Sigmoid colon (tissue), 7 donors: ENCODE results near the gene TCF12. TPM values are rescaled to one million over a fixed set of nuclear protein-coding genes. Genes with fewer than 3 reads are reported as not detected.

ENCODE experiments used
- DNase-seq: peaks from one replicate; pipeline ENCODE4 v3.0.0-alpha.2; 2019
- H3K27ac ChIP-seq, 4 donors: fragments of 200-600 bp; sonication (generic); one replicate each; pipeline ENCODE4 v1.5.1; 2016 to 2019; ENCODE audit warnings: mild to moderate bottlenecking in 1 of 4
- H3K27me3 ChIP-seq, 3 donors: fragments of 200-600 bp; sonication (generic); one replicate each; pipeline ENCODE4 v1.5.1; 2019; ENCODE audit warnings: mild to moderate bottlenecking in 1 of 3
- H3K36me3 ChIP-seq, 4 donors: fragments of 200-600 bp; sonication (generic); one replicate each; pipeline ENCODE4 v1.5.1; 2016 to 2019
- H3K4me1 ChIP-seq, 4 donors: fragments of 200-600 bp; sonication (generic); one replicate each; pipeline ENCODE4 v1.5.1; 2017 to 2019
- H3K4me3 ChIP-seq, 4 donors: fragments of 200-600 bp; sonication (generic); one replicate each; pipeline ENCODE4 v1.5.1; 2017 to 2019; ENCODE audit warnings: mild to moderate bottlenecking in 2 of 4, moderate library complexity in 1 of 4
- H3K9me3 ChIP-seq, 4 donors: fragments of 200-600 bp in 3 of 4; sonication (generic) in 3 of 4; one replicate each; pipeline versions ENCODE4 v1.5.1 to v1.6.1; 2013 to 2019
- EP300 ChIP-seq, 4 donors: sonication (generic); formaldehyde crosslinking; IDR thresholded peaks; one replicate each; pipeline ENCODE4 v1.6.1; 2017; ENCODE audit warnings: antibody characterized with exemption in 4 of 4
- POLR2A ChIP-seq, 2 donors: fragments of 450-650 bp; IDR thresholded peaks; one replicate each; pipeline ENCODE4 v1.6.1; 2016; ENCODE audit warnings: antibody characterized with exemption in 2 of 2, mild to moderate bottlenecking in 2 of 2, moderate library complexity in 2 of 2
- POLR2AphosphoS5 ChIP-seq, 4 donors: sonication (generic); formaldehyde crosslinking; IDR thresholded peaks; one replicate each; pipeline ENCODE4 v1.6.1; 2017; ENCODE audit warnings: antibody characterized with exemption in 4 of 4
- WGBS, 2 donors: extraction: QIAGEN DNeasy Blood & Tissue Kit; methylation state at CpG; one replicate each; pipeline ENCODE4 v1.1.7; 2013; 5-methylcytosine and 5-hydroxymethylcytosine counted together
- intact Hi-C: fragments of 100-400 bp; cut with DNase I; formaldehyde crosslinking; loops from one replicate; pipeline ENCODE4 v1.15.1; 2023
- polyA plus RNA-seq, 3 donors: library from polyadenylated mRNA; stranded (reverse); fragments of 200-250 nt; gene quantifications; one replicate each; pipeline ENCODE4 v1.2.3, GENCODE V29; 2013
- total RNA-seq, 4 donors: library from RNA; depleted of rRNA; stranded (reverse); fragments of >200 nt; gene quantifications; one replicate each; pipeline ENCODE4 v1.1.0, GENCODE V29; 2016
- TF ChIP-seq, protein P1 (sequence below), 4 experiments: fragments of 450-650 bp in 3 of 4; fragments of 200-600 bp in 1 of 4; IDR thresholded peaks; one replicate each; pipeline ENCODE4 v1.5.1; 2016 to 2019; ENCODE audit warnings: antibody characterized with exemption in 4 of 4, mild to moderate bottlenecking in 3 of 4, moderate library complexity in 2 of 4
- donor health status: healthy with polysubstance abuse.
- donor health status: Bipolar disorder and iron deficiency.
- donor health status: healthy.

Gene TCF12
- total and polyA plus RNA-seq, 7 donors = 13.2 to 147 (median 77.8) TPM

DNA sequence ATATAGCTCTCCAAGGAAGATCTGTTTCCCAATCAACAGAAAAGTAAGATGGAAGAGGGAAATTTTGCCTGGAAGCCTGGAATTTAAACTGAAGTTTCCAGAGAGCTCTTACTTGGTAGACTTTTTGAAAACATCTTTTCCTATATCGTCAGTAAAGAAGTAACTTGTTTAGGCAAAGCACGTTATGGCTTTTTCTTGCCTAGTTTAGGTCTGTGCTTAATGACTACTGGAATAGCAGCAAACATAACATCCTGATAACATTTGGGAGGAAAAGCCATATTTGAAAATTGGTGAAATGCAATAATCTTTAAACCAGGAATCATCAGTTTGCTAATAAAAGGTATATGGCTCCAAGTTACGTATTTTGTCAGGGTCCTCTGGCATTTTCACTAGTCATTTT, 297.4 kb downstream of the TCF12 start:
- H3K27me3 ChIP-seq = no peaks in the 10 kb centered on the region
- H3K4me1 ChIP-seq = peaks cover 0 to 71% (median 40%) of the 10 kb centered on the region in 4 donors
- intact Hi-C loops = loop anchor here (2.0 to 10.0 kb wide), 3 partner anchors 67 to 721 kb away; no protein-coding TSS in a partner anchor
- peak overlapping the region in 3 of 4 donors; percentile 8 to 31 (median 8) for H3K27ac ChIP-seq
- no peaks in the 10 kb centered on the region for H3K9me3 ChIP-seq
- no peak for TF ChIP-seq POLR2AphosphoS5 (IDR thresholded peaks at IDR 0.05)
- TF ChIP-seq, protein P1, sequence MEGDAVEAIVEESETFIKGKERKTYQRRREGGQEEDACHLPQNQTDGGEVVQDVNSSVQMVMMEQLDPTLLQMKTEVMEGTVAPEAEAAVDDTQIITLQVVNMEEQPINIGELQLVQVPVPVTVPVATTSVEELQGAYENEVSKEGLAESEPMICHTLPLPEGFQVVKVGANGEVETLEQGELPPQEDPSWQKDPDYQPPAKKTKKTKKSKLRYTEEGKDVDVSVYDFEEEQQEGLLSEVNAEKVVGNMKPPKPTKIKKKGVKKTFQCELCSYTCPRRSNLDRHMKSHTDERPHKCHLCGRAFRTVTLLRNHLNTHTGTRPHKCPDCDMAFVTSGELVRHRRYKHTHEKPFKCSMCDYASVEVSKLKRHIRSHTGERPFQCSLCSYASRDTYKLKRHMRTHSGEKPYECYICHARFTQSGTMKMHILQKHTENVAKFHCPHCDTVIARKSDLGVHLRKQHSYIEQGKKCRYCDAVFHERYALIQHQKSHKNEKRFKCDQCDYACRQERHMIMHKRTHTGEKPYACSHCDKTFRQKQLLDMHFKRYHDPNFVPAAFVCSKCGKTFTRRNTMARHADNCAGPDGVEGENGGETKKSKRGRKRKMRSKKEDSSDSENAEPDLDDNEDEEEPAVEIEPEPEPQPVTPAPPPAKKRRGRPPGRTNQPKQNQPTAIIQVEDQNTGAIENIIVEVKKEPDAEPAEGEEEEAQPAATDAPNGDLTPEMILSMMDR (IDR thresholded peaks at IDR 0.05) = no peak
- TF ChIP-seq EP300 (IDR thresholded peaks at IDR 0.05) = no peak
- no peak for TF ChIP-seq POLR2A (IDR thresholded peaks at IDR 0.05)
- no peak for DNase-seq
- H3K4me3 ChIP-seq = no peak overlapping the region
- no peaks in the 10 kb centered on the region for H3K36me3 ChIP-seq
- WGBS, 2 donors = 76 to 79% methylated on average over 3 of the region's 3 CpGs

DNA sequence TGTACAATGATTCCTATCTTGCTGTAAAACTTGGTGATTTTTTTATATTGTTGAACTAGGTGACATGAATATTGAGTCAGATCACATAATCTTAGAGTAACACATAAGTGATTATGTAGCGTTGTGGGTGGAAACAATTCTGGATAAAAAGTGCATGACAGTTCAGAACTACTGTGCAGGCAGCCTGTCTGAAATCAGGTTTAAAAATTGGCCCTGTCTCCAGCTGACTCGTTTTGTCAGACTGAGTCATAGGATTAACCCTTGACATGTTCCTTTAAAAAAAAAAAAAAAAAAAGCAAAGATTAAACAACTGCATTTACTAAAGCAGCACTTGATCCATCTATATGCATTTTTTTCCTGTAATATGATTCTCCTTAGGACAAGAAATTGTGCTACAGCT, 297.8 kb downstream of the TCF12 start:
- intact Hi-C loops = loop anchor here (2.0 to 10.0 kb wide), 3 partner anchors 67 to 721 kb away; no protein-coding TSS in a partner anchor
- Histone ChIP-seq H3K9me3 (no peaks in the 10 kb centered on the region), H3K27ac (peak overlapping the region in 2 of 4 donors; percentile 8 to 31), H3K4me3 (no peak overlapping the region), H3K27me3 (no peaks in the 10 kb centered on the region), H3K36me3 (no peaks in the 10 kb centered on the region), H3K4me1 (peaks cover 0 to 71% (median 40%) of the 10 kb centered on the region in 4 donors)
- WGBS, 2 donors = 37 to 41% methylated on average over 2 of the region's 2 CpGs
- no peak for DNase-seq
- TF ChIP-seq POLR2A (IDR thresholded peaks at IDR 0.05) (no peak), EP300 (IDR thresholded peaks at IDR 0.05) (no peak), POLR2AphosphoS5 (IDR thresholded peaks at IDR 0.05) (no peak)
- TF ChIP-seq, protein P1 (IDR thresholded peaks at IDR 0.05) = no peak

DNA sequence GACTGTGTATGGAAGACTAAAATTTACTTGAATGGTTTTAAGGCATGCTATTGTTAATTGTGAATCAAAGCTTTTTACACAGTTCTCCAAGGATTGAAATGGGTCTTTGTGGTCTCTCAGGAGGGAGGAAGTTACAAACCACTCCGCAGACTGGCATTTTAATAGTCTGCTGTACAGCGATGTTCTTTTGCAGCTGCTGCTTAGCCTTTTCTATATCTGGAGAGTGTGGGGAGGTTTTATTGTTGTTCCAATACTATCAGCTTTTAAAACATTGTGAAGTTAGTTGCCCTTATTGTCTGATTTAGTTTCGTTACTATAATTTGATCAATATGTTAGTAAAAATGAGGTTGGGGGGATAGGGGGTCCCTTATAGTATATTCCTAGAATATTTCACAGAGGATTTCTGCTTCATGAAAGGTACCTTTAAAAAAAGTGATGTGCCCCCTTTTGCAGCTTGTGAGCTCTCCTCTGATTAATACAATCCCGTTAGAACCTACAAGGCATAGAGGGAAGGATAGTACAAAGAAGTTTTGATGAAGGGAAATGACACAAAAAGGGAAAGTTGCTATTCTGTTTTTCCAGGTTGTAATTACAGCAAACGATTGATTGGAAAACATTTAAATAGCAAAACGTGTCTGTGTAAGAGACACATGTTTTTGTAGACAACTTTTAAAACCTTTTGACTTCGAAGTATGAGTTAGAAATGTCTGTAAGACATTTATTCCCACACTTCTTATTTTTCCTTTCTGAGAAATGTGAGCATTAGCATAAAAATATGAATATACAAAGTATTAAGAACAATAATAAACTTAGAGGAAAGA, 299.5 kb downstream of the TCF12 start:
- DNase-seq = no peak
- intact Hi-C loops = loop anchor here (2.0 to 10.0 kb wide), 3 partner anchors 69 to 723 kb away; no protein-coding TSS in a partner anchor
- Histone ChIP-seq H3K27ac (peak overlapping the region in 1 of 4 donors; percentile 20), H3K27me3 (no peaks in the 10 kb centered on the region), H3K36me3 (no peaks in the 10 kb centered on the region), H3K9me3 (no peaks in the 10 kb centered on the region), H3K4me3 (no peak overlapping the region), H3K4me1 (peaks cover 0 to 66% (median 37%) of the 10 kb centered on the region in 4 donors)
- no peak for TF ChIP-seq EP300 (IDR thresholded peaks at IDR 0.05)
- no peak for TF ChIP-seq POLR2A (IDR thresholded peaks at IDR 0.05)
- TF ChIP-seq, protein P1 (IDR thresholded peaks at IDR 0.05) = no peak
- no peak for TF ChIP-seq POLR2AphosphoS5 (IDR thresholded peaks at IDR 0.05)
- 32 to 43% methylated on average over 7 of the region's 7 CpGs for WGBS, 2 donors

DNA sequence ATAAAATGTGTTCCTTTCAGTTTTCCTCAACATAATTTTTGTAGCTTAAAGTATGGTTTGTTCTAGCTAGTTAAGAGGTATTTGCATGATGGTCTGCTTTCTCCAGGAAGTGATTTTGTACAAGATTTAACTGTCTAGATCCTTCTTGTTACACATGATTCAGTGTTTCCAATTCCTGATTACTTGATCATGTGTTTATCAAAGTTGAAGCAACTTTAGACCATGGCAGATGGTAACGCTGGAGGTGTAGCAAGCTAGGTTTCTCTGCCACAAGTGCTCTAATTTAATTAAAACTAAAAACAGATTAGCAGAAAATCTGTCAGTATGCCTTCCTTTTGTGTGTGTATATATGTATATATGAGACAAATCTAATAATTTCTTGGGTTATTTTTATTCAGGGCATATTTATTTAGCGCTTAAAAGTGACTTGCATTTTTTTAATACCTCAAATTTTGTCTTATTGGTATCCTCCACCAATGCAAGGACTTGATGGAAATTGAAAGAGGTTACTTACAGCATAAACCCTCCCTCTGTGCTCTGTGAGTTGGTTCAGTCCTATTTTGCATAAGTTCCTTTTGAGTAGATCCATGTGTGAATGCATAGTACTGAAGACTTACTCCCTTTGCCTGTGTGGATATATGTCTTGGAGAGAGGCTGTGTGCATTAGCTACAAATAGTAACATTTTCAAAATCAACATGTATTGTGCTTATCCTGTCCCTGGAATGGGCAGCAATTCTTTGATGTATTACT, 300.6 kb downstream of the TCF12 start:
- DNase-seq = no peak
- TF ChIP-seq POLR2AphosphoS5 (IDR thresholded peaks at IDR 0.05) (no peak), EP300 (IDR thresholded peaks at IDR 0.05) (no peak), POLR2A (IDR thresholded peaks at IDR 0.05) (no peak)
- TF ChIP-seq, protein P1 (IDR thresholded peaks at IDR 0.05) = no peak
- Histone ChIP-seq H3K4me3 (peak overlapping the region in 1 of 4 donors; percentile 4), H3K9me3 (no peaks in the 10 kb centered on the region), H3K27me3 (no peaks in the 10 kb centered on the region), H3K4me1 (peaks cover 0 to 56% (median 27%) of the 10 kb centered on the region in 4 donors), H3K27ac (no peak overlapping the region), H3K36me3 (no peaks in the 10 kb centered on the region)
- intact Hi-C loops = loop anchor here (5.0 to 10.0 kb wide), 2 partner anchors 397 to 724 kb away; no protein-coding TSS in a partner anchor
- 80 to 81% methylated on average over 2 of the region's 2 CpGs for WGBS, 2 donors
